Hematopoietic multipotent progenitor cell treated with erythropoietin and hydrocortisone succinate and interleukin-3 and kit ligand, for 6 days (in vitro differentiated cells): ENCODE results near the gene ADD1.
A peak's percentile ranks its signal among the peaks of the same experiment; 100 is the strongest.

Experiments used
- DNase-seq: peaks from one replicate; pipeline ENCODE4 v3.0.0-alpha.2; 2015

ADD1 gene

GRCh38 chr4:2925931-2926860, 82.6 kb downstream of the ADD1 start:
- no peak for DNase-seq

GRCh38 chr4:2927016-2927695, 83.5 kb downstream of the ADD1 start:
- DNase-seq: no peak

- no peak for DNase-seq
Observed at GRCh38 chr4:2927696-2928075, 84.0 kb downstream of the ADD1 start.

GRCh38 chr4:2928242-2929176, 84.9 kb downstream of the ADD1 start:
- DNase-seq: no peak

GRCh38 chr4:2929469-2929868, 85.8 kb downstream of the ADD1 start:
- no peak for DNase-seq

- DNase-seq: no peak
Observed at GRCh38 chr4:2930135-2930757, 86.6 kb downstream of the ADD1 start.

GRCh38 chr4:2930758-2931511, 87.3 kb downstream of the ADD1 start:
- no peak for DNase-seq

- peak; percentile 74 for DNase-seq
Observed at GRCh38 chr4:2931512-2932301, 88.1 kb downstream of the ADD1 start.

- peak; percentile 30 for DNase-seq
Observed at GRCh38 chr4:2932321-2932950, 88.8 kb downstream of the ADD1 start.

- peak; percentile 44 for DNase-seq
Observed at GRCh38 chr4:2932951-2933565, 89.4 kb downstream of the ADD1 start.

- no peak for DNase-seq
Observed at GRCh38 chr4:2933566-2934076, 90.0 kb downstream of the ADD1 start.

- peak; percentile 71 for DNase-seq
Observed at GRCh38 chr4:2934077-2934812, 90.6 kb downstream of the ADD1 start.

GRCh38 chr4:2934813-2935761, 91.4 kb downstream of the ADD1 start:
- DNase-seq: peak; percentile 93

- peak; percentile 68 for DNase-seq
Observed at GRCh38 chr4:2935762-2936743, 92.4 kb downstream of the ADD1 start.

GRCh38 chr4:2936773-2937145, 93.1 kb downstream of the ADD1 start:
- DNase-seq: peak; percentile 36

GRCh38 chr4:2937146-2937857, 93.7 kb downstream of the ADD1 start:
- no peak for DNase-seq
